ENCODE results near the gene DDX5.

DDX5 gene

DNA sequence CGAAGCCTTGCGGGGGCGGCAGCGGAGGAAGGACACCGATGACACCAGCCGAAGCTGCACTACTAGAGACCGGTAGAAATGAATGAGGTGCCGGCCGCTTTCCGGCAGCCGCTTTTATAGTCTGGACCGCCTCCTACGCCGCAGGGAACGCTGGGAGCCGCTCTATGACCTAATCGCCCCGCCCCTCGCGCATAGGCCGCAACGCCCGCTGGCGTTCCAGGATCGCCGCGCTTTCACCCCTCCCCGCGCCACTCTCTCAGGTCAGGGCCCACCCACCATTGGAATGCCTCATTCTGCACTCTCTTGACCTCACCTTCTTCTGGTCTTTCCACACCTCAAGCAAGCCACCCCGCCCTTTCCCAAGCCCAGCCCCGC is at the start of gene DDX5:
Gene DDX5, minus strand, starts transcription at position 89 of the 375 bp plus-strand sequence. CDS start 170 bp downstream, outside the sequence.
- peak; percentile 97 for DNase-seq (ENCODE audit: low spot score)

DNA sequence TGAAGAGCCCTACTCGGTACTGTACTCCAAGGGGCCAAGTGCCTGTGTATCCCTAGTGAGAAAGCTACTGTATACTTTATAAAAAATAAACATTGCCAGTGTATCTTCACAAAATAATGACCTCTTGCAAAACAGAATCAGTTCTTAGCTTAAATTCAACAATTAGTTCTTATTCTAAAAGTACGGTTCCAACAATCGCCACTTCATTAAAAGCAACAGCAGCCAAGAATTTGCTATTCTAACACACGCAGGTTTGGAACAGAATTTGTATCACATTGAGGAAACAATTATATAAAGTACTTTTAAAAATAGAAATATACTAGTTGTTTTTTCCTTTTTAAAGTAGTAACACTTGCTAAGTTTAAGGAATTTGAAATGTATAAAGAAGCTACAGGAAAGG is 49.2 kb upstream of the DDX5 start:
- DNase-seq (ENCODE audit: low spot score): no peak

DNA sequence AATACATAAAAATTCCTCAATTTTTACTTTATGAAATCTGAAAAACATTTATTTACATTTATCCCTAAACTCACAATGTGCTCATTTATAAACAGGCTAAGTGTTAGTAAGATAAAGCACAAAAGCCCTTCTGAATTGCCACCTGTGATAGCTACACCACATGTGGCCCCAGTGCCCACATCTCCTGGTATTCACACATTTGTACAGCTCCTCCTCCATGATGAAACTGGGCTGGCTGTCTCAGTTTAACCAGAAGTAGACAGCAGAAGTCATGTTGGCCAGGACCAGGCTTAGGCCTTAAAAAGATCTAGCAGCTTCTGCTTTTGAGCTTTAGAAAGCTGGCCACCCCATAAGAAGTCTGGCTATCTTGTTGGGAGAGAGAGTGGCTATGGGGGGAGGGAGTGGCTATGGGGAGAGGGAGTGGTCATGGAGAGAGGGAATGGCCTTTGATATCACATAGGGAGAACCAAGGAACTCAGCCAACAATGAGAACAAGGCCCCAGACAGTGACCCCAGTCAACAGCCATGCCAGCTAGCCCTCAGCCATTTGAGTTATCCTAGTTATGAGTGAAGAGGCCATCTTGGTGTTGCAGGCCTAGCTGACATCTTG is 48.0 kb upstream of the DDX5 start:
- DNase-seq (ENCODE audit: low spot score): no peak

DNA sequence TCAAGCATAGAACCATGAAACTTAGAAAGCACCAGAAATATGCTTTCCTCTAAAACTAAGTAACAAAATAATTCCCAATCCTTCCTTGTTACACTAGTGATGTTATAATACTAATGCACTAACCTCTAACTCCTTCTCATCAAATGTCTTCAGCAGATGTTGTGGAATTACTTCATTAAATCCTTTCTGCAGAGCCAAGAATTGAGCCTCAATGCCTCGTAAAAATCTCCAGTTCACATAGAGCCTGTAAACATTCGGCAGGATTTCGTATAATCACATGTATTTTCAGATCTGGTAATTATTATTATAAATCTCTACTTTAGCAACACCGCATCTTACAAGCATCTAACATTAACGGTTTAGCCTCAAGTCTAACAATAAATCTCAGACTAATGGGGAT is 45.4 kb upstream of the DDX5 start:
- no peak for DNase-seq (ENCODE audit: low spot score)

DNA sequence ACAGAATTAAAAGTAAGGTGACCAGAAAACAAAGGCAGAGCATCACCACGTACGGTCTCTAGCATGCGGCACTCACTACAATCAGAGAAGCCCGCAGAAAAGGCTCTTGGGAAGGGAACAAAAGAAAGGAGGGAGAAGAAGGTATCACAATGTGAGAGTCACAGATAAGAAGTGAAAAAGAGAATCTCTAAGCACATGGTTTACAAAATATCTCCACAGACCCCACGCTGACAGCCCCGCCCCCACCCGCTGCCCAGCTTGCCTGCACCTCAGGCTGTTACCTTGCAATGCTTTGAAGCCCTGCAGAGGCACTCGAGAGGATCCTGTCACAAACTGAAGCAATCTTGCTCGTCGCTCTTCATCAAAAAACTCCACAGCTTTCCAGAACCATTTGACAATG is 41.2 kb upstream of the DDX5 start:
- DNase-seq (ENCODE audit: low spot score): no peak

DNA sequence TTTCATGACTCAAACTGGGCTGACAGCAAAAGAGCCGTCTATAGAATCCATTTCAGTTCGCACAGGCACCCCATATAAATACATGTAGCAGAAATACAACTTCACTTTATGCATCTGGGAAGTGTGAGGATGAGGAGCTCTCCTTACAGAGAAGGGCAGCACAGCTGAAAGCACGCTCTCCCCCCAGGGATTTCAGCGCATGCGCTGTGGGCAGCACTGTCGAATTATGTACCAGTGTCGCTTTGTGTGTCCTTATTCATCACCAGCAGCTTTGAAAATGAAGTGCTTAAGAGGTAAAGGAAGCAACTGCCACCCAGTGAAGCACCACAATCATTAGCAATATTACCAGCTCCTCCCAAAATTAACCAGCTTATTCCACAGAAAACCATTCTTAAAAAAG is 40.6 kb upstream of the DDX5 start:
- DNase-seq (ENCODE audit: low spot score): no peak

DNA sequence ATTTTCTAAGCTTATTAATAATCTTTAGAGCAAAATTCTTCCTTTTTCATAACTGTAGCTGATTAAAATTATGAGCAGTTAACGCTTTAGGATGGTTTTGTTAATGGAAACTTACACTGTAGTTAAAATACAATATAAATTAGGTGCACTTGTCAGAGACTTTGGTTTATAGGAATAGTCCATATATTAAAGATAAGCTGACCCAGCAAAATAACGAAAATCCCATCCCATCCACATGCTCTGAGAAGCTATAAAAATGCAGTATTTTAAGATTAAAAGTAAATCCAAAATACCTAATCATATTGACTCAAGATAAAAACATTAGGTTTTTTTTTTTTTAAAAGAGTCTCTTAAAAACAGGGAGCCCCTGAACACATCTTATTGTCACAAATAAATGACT is 38.7 kb upstream of the DDX5 start:
- DNase-seq (ENCODE audit: low spot score): no peak

DNA sequence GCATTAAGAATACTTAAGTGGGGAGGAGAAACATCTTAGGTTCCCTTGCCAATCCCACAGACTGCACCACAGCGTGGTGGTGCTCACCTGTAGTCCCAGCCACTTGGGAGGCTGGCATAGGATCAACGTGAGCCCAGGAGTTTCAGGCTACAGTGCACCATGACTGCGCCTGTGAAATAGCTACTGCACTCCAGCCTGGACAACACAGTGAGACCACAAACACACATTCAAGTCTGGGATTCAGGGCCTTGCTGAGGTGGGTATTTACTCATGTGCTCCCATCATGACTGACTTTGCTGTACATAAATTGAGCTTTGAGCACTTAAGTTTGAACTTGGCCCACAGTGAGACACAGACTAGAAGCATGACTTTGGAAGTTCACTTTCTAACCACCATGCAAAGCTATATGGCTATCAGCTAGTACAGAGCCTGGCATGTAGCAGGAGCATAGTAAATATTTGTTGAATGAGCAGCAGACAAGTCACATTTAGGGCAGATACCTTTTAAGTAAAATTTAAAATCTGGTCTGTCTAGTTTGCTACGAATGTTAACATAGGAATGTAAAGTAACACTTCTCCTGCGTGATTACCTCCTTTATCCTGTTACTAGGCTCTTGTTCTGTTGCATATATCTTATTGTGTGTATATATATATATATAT is 34.2 kb upstream of the DDX5 start:
- no peak for DNase-seq (ENCODE audit: low spot score)

DNA sequence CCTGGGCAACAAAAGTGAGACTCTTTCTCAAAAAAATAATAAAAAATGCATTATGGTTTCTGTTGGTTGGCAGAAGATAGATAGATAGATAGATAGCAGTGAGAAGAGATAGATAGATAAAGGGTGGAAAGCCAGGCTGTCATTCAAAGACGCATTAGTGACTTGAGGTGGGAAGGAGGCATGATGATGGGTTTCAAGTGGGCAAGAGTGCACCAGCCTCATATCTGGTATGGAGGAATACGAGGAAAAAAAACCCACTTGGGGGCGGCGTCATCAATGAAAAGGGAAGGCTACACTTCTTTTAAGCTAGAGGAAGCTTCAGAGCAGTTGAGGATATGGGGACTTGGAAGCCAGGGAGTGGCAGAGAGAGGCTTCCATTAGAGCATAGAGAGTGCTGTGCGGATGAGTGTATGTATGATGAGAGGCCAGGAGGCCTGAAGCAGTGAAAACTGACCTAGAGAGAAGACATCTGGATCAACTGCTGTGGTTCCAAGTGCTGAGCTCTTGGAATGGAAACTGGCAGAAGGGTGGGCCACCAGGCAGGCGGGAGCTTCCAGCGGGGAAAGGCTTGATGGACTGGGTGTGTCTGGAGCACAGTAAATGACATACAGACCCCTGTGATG is 32.5 kb upstream of the DDX5 start:
- DNase-seq (ENCODE audit: low spot score): no peak

DNA sequence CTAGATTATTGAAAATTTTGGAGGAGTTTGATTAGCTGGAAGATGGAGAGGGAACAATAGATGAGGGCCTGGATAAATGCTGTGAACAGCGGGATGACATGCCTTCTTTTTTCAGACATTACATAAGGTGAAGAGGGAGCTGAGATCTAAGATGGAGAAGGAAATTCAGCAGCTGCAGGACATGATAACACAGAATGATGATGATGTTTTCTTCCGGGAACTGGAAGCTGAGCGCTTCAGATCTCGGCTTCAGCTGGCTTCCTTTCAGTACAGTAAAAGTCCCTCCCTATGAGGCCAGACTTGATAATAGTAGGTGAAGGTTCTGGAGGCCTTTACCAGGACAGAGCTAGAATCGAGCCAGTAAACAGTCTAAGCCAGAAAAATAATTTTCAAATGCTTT is 31.4 kb upstream of the DDX5 start:
- DNase-seq (ENCODE audit: low spot score): no peak

DNA sequence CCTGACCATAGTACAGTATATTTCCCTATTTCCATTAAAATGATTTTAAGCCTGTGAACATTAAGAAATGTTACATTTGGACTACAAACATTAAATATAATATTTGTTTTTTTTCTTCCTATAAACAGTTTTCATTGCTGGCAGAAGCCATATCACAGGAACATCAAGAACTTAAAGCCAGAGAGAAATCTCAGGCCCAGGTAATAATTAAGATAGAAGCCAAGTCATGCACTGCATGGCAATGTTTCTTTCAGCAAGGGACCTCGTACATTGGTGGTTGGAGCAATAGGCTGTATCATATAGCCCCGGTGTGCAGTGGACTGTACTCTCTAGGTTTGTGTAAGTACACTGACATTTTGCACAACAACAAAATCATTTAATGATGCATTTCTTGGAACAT is 30.8 kb upstream of the DDX5 start:
- no peak for DNase-seq (ENCODE audit: low spot score)

DNA sequence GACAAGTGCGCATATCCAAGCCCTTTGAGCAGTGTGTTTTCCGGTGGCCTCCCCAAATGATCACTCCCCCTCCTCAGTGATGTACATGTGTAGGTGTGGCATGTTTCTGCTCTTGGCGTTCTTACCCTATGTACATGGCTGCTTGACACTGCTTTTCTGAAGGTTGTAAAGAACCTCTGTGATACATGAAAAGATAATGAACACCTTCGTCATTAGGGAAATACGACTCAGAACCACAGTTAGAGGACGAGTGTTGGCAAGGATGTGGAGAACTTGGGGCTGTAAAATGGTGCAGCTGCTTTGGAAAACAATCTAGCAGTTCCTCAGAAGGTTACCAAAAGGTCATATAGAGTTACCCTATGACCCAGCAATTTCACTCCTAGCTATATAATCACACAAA is 29.3 kb upstream of the DDX5 start:
- no peak for DNase-seq (ENCODE audit: low spot score)

DNA sequence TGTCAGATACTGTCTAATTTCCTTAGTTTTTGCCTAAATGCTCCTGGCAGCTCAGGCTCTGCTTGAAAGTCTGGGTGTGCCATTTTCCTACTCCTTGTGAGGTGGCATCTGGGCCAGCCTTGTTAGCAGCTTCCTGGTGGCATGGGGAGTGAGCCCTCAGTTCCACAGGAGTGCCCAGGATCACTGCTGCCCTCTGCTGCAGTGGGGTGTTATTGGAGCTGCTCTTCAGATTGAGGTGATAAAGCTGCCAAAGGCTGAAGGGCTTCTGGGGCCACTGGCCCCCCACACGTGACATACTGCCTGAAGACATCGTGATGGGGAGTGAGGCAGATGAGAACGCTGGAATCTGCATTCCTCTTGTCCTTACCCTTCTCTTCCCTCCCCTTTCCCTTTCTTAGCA is 28.1 kb upstream of the DDX5 start:
- DNase-seq (ENCODE audit: low spot score): peak; percentile 24

DNA sequence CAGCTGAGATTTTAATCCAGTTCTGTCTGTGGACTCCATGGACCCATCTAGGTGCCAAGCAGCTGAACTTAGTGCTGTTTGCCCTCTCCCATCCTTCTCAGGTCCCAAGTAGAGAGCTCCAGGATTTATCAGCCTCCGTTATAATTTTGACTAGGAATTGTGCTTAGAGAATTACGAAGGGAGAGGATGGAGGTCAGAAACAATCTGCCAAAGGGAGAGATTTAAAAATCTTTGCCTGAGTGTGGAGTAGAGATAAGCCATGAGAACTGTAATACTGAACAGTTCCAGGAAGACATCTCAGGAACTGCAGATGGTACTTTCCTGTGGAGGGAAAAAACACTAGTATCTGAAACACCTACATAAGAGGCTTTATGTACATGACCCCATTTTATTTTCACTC is 27.7 kb upstream of the DDX5 start:
- no peak for DNase-seq (ENCODE audit: low spot score)

DNA sequence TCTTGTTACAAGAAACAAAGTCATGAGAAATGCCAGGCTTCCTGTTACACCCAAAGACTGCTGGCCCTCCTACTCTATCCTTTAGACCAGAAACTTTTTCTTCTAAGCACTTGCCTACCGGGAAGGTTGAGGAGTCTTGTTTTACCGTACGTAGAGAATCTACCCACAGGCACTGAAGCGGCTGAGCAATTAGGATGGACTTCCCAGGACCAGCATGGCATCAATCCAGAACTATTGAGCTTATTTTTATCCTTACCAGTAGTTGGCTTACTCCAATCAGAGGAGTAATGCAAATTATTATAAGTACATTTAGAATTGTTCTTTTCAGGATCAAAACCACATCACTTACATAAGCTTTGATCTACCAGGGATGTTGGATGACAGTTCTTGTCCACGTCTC is 26.3 kb upstream of the DDX5 start:
- no peak for DNase-seq (ENCODE audit: low spot score)

DNA sequence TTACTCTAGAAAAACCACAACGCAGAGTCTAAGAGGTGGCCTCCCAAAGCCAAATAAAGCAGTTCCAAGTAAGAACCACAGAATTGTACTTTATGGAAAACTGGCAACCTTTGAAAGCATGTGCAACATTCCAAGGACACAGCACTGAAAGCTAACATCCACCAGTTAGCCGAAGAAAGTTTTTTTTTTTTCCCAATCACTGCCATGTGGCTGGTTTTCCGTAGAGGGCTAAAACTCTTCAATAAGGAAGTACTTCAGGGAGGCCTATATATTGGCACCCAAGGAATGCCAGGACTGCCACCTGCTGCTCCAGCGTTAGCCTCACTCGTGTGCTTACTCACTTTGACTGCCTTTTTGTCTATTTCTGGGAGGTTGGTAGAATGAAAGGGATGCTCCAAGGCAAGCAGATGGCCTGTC is 25.9 kb upstream of the DDX5 start:
- peak; percentile 65 for DNase-seq (ENCODE audit: low spot score)

DNA sequence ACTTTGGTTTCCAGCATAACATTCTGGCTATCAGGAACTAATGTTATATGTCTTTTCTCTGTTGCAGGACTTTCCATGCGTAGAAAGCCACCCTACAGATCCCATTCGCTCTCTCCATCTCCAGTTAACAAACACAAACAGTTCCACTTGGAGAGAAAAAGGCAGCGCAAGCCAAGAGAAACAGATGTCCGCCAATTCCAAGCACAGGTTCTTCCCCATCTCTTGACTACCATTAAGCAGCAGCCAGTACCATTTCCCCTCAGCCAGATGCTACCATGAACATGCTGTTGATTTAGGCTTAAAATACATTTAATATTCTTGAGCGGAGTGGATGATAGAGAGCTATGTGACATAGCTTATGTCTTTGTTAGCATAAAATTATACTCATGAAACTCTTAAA is 23.1 kb upstream of the DDX5 start:
- DNase-seq (ENCODE audit: low spot score): no peak

DNA sequence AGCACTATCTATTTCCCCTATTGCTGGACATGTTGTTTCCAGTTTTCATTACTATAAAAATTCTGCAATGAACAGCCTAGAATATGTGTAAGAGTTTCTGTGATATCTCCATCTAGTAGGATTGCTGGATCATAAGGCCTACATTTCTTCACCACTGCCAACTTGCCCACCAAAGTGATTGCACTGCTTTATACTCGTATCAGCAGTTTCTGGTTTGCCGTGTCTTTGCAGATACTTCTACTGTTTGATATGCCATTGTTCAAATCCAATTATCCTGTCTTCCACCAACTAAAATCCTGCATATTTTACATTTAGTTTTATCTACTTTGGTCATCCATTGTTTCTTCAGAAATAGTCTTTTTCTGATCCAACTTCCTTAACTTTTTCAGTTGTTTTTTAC is 21.8 kb upstream of the DDX5 start:
- DNase-seq (ENCODE audit: low spot score): no peak

DNA sequence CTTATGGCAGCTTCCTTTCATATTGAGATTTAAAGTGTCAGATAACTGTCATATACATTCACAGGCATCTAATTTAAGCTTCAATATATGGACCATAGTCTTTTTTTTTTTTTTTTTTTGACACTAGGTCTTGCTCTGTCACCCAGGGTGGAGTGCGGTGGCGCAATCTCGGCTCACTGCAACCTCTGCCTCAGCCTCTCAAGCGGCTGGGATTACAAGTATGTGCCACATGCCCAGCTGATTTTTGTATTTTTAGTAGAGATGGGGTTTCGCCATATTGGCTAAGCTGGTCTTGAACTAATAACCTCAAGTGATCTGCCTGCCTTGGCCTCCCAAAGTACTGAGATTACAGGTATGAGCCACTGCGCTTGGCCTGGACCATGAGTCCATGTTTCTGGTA is 14.3 kb upstream of the DDX5 start:
- no peak for DNase-seq (ENCODE audit: low spot score)

DNA sequence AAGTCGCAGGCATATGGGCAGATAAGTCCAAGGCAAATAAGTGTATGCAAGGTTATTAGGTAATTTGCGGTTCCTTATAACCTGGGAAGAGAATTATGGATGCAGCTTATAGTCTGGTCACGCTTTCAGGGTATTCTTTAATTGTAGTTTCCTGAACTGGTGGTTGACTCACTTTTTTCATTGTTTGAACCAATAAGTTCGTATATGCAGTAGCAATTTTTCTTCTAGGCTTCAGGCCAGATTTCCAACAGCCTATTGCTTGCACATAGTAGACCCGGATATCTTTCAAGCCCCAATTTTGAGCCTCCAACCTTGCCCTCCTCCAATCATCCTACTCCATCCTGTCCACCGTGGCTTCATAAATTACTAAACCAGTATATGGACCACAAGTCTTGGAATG is 13.5 kb upstream of the DDX5 start:
- no peak for DNase-seq (ENCODE audit: low spot score)

DNA sequence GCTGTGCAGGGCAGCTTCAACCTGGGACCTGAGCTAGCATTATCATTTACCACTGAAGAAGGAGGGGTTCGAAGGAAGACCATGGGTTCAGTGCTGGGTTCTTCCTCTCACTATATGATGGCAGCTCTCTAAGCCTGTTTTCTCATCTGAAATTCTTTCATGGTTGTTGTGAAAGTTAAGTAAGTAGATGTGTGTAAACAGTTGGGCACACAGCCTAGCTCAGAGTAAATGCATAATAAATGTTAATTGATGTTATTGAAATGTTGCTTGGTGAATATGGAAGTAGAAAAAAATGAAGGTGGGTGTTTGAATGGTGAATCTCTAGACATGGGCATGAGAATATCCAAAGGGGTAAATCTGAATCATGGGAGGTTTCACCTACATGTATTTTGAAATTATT is 9.7 kb upstream of the DDX5 start:
- no peak for DNase-seq (ENCODE audit: low spot score)

DNA sequence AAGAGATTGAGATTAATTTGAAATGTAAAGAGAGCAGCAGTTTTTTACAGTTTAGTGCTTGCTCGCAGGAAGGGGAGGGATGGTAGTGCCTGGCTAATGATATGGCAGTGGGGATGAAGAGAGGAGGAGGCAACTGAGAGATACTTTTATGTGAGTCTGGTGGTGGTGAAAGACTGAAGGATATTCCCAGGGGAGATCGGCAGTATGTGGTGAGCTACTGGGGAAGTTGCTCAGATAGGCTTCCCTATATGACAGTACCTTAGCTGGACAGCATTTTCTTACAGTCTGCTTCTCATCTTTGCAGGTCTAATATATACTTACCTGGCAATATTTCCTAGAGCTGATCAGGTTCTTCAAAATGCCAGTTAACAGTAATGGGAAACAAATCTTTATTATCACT is 9.3 kb upstream of the DDX5 start:
- no peak for DNase-seq (ENCODE audit: low spot score)

DNA sequence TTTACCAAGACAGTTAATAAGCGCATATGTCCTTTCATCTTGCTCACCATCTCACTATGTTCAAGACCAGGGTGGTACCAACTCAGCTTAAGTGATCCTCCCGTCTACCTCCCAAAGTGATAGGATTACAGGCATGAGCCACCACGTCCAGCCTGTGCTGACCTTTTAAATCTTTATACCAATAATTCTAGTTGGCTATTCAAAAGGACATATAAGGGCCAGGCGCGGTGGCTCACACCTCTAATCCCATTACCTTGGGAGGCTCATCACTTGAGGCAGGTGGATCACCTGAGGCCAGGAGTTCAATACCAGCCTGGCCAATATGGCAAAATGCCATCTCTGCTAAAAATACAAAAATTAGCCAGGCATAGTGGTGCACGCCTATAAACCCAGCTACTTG is 3.1 kb upstream of the DDX5 start:
- no peak for DNase-seq (ENCODE audit: low spot score)

DNA sequence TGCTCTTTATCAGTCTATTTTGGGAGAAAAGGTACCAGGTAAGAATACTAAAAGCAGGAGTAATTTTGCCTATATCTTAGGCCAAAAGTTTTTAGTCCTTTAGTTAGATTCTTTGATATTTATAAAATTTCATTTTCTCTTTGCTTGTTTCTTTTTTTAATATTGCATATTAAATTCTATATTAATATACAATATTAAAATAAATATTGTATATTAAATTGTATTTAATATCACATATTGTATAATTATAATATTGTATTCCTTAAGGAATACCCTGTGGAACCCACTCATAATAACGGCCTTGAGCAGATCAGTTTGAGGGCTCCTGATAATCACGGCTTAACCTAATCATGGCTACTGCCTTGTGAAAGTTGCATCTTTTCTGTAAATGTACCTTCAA is 2.6 kb upstream of the DDX5 start:
- DNase-seq (ENCODE audit: low spot score): no peak
